ENCODE measurements around the gene KLHL22.
"Not testable (repeated sequence)": the region's sequence is repeated elsewhere in the genome, so short reads cannot be mapped to it uniquely, and the experiment has no call there.

The KLHL22 gene

DNA sequence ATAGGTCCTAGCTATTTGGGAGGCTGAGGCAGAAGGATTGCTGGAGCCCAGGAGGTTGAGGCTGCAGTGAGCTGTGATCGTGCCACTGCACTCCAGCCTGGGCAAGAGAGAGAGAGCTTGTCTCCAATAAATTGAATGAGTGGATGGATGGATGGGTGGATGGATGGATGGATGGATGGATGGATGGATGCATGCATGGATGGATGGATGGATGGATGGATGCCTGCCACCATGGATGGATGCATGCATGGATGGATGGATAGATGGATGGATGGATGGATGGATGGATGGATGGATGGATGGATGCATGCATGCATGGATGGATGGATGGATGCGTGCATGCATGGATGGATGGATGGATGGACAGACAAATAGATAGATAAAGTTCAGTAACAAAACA, 25.1 kb downstream of the KLHL22 start:
- DNase-seq (ENCODE audit: low read depth), result not testable (repeated sequence)

DNA sequence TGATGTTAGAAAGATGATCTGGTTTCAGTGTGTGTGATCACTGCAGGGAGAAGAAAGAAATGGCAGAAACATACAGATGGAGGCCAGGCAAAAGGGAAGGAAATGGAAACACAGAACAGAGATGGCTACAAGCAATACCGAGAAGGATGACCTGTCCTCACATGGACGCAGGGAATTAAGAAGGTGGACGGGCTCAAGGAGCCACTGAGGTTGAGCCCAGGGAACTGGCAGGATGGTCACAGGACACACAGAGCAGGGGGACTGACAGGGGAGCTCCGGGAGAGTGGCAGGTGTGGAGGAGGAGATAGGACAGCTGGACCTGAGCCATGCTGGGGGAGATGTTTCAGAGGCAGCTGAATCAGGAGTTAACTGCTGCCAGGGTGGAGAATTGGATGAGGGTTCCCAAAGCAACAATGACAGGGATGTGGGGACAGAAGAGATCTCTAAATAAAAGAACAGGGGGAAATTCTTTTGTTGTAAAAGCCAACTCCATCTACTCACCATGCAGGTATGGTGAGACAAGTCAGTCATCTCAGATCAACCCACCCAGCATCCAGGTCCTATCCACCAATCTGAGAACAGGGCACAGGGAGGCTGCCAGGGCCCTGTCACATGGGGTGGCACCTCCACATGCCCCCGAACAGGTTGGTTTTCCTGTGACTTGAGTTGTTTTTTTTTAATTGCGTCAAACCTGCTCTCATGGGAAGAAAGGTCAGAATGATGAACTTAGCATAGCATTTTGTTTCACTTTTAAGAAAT, 26.3 kb downstream of the KLHL22 start:
- DNase-seq (ENCODE audit: low read depth), result no peak

DNA sequence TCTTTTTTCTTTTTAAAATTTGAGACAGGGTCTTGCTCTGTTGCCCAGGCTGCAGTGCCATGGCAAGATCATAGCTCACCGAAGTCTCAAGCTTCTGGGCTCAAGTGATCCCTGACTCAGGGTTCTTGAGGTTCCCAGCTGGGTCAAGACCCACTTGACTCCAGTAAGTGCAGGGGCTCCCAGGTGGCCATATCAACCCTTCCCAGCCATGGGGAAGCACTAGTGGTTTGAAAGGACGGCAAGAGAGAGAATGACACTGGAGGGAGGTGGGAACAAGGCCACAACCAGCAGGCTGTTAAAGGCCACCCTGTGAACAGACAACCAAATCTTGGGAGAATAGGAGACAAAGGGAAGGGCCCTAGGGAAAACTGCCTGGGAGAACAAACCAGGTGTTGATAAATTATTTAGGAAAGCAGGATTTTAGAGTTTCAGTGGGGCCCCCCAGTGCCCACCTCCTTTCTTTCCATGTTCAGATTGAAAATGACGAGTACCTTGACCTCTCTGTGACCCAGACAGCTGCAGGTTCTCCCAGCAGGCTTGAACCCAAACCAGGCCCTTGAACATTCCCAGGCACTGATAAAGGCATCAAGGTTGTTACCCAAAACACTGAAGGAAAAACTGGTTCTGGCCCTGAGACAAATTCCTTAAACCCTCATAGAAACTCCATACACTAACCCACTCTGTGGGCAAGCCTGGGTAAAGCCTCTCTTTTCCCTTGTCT, 28.8 kb downstream of the KLHL22 start:
- DNase-seq (ENCODE audit: low read depth), result no peak

DNA sequence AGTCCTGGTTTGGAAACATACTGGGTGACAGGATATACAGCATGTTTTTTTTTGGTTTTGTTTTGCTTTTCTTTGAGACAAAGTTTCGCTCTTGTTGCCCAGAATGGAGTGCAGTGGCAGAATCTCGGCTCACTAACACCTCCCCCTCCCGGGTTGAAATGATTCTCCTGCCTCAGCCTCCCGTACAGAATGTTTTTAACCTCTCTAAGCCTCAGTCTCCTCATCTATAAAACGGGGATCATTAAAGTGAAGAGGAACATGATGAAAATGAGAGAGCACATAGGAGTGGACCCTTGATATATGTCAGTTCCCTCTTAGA, 29.9 kb downstream of the KLHL22 start:
- no peak for DNase-seq (ENCODE audit: low read depth)

DNA sequence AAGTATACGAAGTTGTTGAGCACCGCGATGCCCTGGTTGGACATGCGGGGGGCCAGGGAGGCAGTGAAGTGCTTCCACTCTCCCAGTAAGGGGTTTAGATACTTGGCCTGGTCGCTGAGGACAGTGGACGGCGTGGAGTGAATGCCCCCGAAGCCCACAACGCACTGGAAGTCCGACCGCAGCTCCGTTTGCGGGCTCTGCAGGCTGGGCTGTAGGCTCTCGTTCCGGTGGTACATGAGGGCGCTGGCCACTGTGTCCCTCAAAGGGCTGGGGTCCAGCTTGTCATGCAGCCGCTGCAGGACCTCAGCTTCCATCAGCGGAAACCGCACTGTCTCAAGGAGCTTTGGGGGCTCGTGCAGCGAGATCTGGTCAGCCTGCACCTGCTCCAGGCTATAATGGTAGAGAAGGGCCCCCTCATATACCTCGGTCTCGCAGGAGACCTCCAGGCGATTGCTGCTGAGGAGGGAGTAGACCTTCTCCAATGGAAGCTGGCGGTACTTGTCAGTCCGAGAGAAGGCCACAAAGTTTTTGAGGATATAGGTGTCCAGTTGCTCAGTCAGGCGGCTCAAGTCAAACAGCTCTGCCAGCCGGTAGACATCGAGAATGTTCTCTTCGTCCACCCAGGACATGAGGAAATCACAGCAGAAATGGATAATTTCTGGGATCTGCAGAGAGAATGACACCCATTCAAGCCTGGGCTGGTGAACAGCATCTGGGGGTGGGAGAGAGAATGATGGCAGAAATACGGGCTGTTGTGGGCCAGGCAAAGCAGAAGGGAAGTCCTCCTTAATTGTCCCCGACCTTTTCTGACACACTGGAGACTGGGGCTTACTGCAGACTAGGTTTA, 30.5 kb downstream of the KLHL22 start:
- no peak for DNase-seq (ENCODE audit: low read depth)

DNA sequence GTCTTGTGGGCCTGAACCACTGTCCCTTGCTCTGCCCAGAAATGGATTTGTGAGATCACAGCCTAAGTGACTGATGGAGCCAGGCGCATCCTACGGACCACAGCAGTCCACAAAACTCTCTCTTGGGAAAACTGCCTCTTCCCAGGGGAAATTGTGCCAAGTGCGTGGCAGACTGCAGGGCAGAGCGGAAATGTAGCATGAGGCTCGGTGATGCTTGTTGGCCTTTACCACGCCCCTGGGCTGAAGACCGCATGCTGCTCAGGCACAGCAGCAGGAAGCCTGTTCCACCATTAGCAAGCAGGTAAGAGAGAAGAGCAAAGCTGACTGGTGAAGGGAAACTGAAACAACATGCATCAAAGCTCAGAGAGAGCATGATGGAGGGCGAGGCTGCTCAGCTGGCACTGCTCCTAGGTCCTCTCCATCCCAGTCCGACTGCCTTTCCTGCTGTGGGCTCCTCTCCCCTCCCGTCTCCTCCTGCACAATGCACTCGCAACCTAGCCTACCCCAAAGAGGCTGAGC, 31.4 kb downstream of the KLHL22 start:
- DNase-seq (ENCODE audit: low read depth), result peak; percentile 24

DNA sequence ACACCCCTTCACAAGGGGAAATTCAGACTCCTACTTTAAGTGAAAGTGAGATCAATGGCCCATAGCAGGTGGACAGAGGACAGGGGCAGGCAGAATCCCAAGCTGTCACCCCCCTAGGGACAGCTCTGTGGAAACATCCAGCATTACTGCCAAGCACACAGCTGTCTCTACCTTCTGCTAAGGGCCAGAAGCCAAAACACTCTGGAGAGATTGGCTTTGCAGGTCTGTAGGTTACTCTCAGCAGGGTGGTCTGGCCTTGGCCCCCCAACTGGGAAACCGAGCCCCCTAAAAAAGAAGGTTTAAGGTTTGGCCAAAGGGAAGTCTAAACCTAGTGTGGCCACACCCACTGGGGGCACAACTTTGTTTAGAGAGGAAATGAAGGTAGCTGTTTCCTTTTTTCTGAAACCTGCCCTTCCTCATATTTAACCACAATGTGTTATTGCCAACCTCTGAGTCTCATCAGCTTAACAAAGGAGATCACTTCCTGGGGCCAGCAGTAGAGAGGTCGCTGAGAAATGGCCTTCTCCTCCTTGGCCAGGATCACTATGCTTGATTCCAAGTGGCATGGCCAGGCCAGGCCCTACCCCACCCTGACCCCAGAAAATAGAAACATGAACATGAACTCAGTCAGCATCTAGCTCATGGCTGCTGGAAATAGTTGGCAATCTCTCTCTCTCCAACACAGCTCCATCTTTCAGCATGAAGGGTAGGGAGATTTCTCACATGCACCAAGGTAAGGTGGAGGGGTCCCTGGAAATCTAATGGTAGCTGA, 32.1 kb downstream of the KLHL22 start:
- DNase-seq (ENCODE audit: low read depth), result no peak

DNA sequence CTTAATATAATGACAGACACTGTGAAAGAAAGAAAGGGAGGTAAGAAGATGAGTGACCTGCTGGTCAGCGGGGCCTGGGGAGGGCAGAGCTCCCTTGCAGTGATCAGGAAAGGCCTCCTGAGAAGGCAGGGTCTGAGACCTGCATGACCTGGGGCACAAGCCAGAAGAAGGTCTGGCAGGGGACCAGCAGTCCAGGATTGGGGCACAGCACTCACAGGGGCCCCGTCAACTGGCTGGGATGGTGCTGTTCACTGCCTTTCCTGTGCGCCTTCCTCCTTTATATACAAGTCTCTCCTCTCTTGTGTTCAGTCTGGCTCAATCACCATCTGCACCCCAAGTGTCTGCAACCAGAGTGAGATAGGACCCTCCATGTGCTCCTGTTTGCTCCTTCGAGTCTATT, 35.7 kb downstream of the KLHL22 start:
- no peak for DNase-seq (ENCODE audit: low read depth)

DNA sequence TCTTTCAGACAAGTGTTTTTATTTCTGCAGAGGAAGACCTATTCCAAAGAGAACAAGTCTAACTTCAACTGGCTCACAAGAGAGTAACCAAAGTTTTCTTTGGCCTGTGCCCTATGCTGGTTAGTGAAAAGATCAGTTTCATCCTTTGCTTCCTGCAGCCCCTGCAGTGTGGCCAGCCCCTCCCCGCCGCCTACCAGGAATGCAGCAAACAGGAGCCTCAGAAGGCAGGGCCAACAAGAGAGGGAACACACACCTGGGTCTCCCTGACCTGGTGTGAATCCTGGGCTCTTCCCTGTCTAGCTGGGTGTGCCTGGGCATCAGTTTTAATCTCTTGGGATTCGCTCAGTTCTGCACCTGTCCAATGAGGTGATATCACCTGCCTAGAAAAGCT, 36.4 kb downstream of the KLHL22 start:
- DNase-seq (ENCODE audit: low read depth), result no peak

DNA sequence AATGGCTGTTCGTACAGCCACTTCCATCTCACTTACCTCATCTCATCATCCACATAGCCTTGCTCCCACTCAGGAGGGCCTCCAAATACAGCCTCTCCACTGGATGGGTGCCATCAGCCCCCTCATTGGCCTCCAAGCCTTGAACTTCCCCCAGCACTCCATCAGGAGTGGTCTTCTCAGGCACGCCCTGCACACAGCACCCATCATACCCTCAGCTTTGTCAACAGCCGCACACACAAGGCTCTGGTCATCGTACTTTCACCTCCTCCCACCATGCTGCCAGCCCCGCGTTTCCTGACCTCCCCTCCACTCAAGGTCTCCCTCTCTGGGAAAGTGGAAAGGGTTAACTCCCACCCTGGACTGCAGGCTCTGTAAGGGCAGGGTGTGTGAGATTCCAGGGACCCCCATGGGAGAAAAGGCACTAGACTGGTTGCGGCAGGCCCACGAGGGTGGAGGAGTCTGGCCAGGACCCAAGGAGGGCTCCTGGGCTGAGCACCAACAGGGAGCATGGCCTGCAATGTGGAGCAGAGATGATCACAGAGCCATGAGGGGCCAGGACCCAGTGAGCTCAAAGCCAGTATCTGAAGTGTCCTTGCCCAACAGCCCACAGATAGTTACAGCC, 37.0 kb downstream of the KLHL22 start:
- DNase-seq (ENCODE audit: low read depth), result no peak

DNA sequence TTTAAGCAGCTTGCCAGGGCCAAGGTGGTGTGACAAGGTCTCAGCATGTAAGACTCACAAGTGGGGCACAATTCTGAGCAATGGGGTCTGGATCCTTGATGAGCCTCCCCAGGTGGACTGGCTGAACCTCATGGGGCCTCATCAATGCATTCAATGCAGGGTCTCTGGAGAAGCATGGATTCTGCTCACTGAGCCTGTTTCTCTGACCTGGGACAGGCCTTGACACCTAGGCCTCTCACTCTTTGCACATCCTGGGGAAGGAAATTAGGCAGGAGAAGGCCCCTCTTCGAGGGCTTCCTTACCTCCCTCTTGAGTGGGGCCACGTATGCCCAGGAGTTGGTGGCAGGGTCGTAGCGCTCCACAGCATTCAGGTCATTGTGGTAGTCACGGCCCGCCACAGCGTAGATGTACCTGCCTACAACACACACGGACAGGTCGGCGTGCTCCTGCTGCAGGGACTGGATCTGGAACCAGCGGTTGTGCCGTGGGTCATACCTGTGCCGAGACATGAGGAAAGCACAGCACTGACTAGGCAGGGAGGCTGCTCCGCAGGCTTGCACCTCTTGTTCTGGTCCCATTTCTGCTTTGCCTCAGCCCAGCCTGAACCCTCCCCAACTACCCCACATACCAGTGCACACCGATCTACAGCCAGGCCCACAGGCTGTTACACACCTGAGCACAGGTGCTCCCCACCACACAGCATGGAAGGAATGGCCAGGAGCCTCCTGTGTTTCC, 37.9 kb downstream of the KLHL22 start:
- no peak for DNase-seq (ENCODE audit: low read depth)

DNA sequence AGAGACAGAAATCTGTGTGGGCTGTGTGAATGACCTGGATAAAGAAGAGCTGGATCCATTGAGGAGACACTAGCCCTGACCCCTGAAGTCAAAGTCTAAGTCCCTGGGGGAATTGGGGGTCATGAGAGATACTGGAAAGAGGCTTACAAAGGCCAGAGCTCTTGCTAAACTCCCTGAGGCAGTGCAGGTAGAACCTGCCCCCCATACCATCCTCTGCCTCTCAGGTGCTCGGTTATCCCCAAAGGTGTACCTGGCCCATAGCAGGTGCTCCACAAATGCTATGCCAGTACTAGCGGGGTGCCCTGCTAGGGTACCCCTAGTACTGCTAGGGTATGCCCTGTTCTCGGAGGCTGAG, 38.9 kb downstream of the KLHL22 start:
- DNase-seq (ENCODE audit: low read depth), result no peak

DNA sequence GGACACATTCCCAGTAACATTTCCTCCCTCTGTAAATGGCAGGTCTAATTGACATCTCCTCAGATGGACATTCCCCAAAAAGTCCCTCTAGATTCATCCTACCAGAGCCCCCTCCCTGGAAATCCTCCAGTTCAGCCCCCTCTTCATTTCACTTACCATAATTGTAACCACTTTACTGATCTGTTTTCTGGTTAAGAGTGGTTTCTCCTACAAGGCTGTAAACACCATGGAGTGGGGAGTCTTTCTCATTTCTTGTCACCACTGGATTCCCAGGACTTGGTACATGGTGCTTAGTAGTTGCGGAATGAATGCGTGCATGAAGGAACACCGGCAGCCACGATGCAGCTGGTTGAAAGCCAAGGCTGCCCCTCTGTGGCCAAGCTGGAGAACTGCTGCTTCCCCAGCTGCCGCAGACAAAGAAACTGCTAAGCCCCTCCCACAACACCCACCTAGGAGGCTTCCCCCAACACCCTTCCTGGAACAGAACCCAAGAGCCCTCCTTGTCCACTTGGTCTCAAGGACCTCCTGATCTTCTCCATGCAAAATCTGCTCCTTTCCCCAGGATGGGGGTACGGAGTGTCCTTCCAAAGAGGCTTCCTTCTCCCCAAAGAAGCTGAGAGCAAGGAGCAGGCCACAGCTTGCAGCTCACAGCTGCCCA, 39.4 kb downstream of the KLHL22 start:
- peak; percentile 60 for DNase-seq (ENCODE audit: low read depth)

DNA sequence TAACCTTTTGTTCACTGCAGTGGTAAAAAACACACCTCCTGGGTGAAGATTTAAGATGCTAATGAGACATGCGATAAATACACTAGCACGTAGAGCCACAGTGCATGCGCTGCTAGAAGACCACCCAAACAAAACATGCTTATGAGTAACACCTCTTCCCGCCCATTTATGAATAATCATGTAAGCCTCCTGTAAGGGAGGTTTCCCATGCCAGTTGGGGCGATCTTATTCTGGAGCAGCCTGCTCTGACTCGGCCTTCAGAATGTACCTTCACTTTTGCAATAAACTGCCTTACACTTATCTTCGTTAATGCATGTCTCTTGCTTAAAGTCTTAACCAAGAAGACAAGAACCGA, 39.9 kb downstream of the KLHL22 start:
- no peak for DNase-seq (ENCODE audit: low read depth)

DNA sequence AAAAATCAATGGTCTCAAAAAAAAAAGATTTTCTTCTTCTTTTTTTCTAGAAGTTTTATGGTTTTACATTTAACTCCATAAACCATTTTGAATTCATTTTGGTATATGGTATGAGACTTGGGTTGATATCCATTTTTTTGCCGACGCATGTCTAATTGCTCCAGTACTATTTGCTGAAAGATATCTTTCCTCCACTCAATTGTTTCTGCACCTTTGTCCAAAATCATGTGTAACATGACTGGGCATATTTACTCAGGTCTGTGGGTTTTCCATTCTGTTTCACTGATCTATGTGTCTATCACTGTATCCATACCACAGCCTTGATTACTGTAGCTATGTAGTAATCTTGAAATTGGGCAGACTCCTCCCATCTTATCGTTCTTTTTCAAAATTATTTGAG, 42.4 kb downstream of the KLHL22 start:
- DNase-seq (ENCODE audit: low read depth), result no peak

DNA sequence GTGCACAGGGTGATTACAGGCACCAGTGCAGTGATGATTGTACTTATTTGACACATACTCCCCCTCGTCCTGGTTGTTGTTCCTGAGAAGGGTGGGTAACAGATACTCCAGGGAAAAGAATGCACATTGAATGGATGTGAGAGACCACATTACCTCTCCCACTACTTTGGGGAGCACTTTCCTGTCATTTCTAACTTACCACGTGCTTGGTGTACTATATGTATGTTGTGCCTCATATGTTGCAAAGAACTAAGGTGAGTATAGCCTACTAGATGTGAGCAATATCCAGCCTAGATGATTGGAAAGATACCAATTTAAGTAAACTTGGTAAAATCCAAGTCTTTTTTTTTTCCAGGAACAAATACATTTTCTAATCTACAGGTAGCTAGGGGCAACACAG, 43.7 kb downstream of the KLHL22 start:
- DNase-seq (ENCODE audit: low read depth), result no peak

DNA sequence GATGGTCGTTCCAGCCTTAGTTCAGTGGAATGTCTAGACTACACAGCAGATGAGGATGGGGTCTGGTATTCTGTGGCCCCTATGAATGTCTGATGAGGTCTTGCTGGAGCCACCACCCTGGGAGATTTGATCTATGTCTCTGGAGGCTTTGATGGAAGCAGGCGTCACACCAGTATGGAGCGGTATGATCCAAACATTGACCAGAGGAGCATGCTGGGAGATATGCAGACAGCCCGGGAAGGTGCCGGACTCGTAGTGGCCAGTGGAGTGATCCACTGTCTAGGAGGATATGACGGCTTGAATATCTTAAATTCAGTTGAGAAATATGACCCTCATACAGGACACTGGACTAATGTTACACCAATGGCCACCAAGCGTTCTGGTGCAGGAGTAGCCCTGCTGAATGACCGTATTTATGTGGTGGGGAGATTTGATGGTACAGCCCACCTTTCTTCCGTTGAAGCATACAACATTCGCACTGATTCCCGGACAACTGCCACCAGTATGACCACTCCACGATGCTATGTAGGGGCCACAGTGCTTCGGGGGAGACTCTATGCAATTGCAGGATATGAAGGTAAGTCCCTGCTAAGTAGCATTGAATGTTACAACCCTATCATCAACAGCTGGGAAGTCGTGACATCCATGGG, 44.3 kb downstream of the KLHL22 start:
- DNase-seq (ENCODE audit: low read depth), result not testable (repeated sequence)

DNA sequence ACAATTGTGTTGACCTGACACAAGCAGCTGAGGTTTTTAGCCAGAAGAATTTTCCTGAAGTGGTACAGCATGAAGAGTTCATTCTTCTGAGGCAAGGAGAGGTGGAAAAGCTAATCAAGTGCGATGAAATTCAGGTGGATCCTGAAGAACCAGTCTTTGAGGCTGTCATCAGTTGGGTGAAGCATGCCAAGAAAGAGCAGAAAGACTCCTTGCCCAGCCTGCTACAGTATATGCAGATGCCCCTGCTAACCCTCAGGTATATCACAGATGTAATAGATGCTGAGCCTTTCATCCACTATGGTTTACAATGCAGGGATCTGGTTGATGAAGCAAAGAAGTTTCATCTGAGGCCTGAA, 45.1 kb downstream of the KLHL22 start:
- no peak for DNase-seq (ENCODE audit: low read depth)

DNA sequence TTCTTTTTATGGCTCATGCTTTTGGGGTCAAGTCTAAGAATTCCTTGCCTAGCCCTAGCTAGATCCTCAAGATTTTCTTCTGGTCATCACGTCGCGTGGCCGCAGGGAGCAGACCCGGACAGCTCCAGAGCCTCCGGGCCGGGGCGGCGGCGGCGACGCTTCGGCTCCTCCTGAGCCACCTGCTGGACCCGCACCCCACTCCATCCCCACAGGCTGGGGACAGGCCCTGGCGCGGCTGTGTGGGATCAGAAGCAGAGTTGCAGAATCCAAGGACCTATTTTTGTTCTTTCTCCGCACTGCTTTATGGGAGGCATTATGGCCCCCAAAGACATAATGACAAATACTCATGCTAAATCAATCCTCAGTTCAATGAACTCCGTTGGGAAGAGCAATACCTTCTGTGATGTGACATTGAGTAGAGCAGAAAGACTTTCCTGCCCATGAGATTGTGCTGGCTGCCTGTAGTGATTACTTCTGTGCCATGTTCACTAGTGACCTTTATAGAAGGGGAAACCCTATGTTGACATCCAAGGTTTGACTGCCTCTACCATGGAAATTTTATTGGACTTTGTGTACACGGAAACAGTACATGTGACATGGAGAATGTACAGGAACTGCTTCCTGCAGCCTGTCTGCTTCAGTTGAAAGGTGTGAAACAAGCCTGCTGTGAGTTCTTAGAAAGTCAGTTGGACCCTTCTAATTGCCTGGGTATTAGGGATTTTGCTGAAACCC, 45.6 kb downstream of the KLHL22 start:
- no peak for DNase-seq (ENCODE audit: low read depth)
